GM19438 (cell line): ENCODE measurements around the gene MYLK4.
"Not testable (repeated sequence)": the region's sequence is repeated elsewhere in the genome, so short reads cannot be mapped to it uniquely, and the experiment has no call there.

Source experiments
- ATAC-seq: cut with Tn5 transposase; IDR thresholded peaks from one replicate; pipeline ENCODE4 v1.9.1; 2021; ENCODE audit warnings: low read depth; ENCODE audit not compliant: unreplicated experiment

The MYLK4 gene

GRCh38 chr6:2780102-2780737 is 29.5 kb upstream of the MYLK4 start:
- ATAC-seq, result no peak

- no peak for ATAC-seq
These were observed 26.5 kb upstream of the MYLK4 start for GRCh38 chr6:2777249-2777648.

DNA sequence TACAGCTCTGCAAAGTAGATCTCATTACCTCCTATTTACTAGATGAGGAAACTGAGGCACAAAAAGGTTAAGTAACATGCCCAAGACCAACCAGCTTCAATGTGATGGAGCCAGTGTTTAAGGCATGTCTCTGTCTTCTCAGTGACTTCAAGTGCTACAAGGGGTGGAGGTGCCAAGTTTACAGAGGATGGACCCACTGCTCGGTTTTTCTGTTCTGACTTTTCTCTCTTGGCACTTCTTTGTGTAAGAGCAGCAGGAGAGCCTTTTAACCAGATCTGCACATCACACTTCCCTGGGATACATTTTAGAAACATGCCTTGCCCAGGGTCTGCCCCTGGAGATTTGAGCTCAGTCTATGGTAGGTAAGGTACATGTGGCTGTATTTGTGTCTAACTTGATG is 24.3 kb upstream of the MYLK4 start:
- ATAC-seq, result no peak

GRCh38 chr6:2773449-2773848 is 22.7 kb upstream of the MYLK4 start:
- no peak for ATAC-seq

GRCh38 chr6:2772840-2773239 is 22.1 kb upstream of the MYLK4 start:
- ATAC-seq, result no peak

GRCh38 chr6:2771079-2771478 is 20.4 kb upstream of the MYLK4 start:
- ATAC-seq, result no peak

DNA sequence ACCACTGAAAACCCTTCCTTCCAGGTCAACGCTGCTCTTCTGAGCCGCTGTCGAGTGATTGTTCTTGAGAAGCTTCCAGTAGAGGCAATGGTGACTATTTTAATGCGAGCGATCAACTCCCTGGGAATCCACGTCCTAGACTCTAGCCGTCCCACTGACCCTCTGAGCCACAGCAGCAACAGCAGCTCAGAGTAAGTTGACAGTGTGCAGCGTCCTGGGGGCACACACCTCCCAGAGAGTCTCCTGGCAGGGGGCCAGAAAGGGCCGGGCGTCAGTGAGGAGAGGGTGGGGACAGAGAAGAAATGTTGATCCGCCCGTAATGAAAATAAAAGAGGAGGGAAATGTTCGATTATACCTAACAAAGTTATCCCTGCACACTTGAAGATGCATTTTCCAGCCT is 19.4 kb upstream of the MYLK4 start:
- ATAC-seq, result no peak

DNA sequence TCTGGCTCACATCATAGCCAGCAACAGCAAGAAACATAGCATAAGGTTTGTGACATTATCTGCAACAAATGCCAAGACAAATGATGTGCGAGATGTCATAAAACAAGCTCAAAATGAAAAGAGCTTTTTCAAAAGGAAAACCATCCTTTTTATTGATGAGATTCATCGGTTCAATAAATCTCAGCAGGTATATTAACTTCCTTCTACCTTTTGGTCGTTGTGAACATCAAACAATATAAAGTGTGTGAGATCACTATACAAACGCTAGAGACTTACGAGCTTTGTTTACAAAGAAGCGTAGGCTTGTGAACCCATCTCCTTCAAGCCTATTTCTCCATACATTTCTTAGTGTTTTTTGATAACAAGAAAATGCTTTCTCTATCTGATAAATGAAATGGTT is 18.0 kb upstream of the MYLK4 start:
- ATAC-seq, result no peak

DNA sequence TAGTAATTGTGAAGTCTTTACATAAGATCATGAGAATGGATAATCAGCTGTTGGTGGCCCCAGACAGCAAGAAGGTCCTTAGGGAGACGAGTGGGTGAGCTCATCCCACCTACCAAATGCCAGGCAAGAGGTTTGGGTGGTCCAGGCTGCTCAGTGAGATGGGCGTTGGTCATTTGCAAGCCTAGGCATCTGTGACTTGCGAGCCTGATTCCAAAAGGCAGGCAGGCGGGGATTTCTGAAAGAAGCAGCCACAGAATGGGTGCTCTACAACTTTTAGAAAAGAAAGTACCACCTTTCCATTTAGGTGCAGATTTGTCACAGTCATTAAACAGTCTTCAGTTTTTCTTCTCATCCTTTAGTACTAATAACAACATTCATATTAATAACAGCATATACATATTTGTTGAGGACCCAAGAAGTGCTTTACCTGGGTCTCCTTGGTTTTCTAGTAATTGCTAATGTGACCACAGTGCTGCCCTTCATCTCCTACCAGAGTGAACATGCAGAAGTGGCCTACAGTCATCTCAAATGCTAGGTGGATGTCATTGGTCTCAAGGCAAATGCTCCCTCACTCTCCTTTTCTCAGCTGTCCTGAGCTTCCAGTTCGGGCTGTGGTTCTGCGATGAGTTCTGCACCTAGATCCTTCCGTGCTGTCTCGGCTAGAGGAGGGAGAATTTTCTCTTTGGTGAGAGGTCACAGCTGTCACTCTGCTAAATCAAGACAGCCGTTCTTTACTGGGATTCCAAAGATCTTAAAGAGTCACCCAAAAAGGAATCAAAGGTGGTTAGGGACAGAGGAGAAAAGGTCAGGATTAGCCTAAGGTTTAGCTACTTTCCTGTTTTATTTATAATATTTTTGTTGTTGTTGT is 17.2 kb upstream of the MYLK4 start:
- ATAC-seq, result no peak

- ATAC-seq, result no peak
These were observed 16.3 kb upstream of the MYLK4 start for GRCh38 chr6:2766767-2767656.

DNA sequence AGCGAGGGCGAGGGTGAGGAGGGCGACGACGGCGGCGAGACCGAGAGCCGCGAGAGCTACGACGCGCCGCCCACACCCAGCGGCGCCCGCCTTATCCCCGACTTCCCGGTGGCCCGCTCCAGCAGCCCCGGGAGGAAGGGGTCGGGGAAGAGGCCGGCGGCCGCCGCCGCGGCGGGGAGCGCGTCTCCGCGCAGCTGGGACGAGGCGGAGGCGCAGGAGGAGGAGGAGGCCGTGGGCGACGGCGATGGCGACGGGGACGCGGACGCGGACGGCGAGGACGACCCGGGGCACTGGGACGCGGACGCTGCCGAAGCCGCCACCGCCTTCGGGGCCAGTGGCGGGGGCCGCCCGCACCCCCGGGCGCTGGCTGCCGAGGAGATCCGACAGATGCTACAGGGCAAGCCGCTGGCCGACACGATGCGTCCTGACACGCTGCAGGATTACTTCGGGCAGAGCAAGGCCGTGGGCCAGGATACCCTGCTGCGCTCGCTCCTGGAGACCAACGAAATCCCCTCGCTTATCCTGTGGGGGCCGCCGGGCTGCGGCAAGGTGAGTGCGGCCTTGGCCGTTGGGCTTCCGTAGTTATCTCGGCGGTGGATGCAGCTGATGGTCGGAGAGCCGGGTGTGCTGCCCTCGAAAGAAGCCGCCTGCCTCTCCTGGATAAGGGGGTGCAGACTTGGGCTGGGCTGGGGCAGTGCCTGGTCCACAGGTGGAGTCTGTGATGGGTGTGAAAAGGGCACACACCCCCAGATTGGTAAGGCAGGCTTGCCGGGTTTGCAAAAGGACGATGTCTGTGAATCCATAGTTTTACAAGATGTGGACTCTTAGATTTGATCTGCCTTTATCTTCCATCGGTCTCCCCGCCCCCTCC is 15.4 kb upstream of the MYLK4 start:
- ATAC-seq, result peak; percentile 20

DNA sequence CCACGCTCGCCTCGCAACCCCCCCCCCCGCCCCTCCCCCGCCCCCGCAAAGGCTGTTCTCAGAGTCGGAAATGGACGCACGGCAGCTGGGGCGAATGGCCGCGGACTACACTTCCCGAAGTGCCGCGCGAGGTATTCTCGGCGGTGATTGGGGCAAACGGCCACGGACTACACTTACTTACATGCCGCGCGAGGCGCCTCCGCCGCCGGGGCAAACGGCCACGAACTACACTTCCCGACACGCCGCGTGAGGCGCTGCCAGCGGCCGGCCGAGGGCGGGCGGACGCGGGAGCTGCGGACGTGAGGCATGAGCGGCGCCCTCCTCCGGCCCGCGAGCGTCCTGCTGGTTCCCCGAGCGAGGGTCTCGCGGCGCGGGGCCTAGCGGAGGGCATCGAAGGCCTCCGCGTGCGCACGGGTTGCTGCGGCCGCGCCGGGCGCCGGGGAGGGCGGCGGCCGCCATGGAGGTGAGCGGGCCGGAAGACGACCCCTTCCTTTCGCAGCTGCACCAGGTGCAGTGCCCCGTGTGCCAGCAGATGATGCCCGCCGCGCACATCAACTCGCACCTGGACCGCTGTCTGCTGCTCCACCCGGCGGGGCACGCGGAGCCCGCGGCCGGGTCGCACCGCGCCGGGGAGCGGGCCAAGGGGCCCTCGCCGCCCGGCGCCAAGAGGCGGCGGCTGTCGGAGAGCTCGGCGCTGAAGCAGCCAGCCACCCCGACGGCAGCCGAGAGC is 14.6 kb upstream of the MYLK4 start, which contains the start of gene WRNIP1:
WRNIP1 (plus strand) TSS at position 228 of the 730 bp plus-strand sequence; CDS start at position 458, 230 bp downstream.
- peak; percentile 83 for ATAC-seq

DNA sequence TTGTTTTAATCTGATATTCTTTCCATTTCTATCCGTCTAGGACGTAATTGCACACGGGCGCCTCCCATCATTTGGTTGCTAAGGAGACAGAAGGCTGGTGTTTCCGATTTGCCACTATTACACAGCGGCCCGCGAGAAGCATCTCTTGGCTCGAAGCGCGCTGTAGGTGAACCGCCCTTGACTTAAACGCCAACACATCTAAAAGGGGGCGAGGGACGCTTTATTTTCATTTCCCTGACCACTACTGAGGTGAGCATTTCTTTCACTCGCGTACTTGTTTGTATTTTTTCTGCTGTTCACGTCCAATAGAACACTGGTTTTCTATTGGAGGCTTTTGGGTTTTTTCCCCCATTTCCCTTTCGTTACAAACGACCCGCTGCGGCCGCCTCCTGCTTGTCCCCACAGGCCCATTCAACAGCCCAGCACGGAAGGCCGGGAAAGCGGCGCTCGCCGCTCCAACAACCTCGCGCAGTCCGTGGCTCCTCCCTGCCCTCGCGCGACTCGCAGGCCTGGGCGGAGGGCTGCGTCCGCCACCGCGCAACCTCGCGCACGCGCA is 14.0 kb upstream of the MYLK4 start:
- ATAC-seq, result peak; percentile 58

- no peak for ATAC-seq
These were observed 13.3 kb upstream of the MYLK4 start for GRCh38 chr6:2763876-2764540.

DNA sequence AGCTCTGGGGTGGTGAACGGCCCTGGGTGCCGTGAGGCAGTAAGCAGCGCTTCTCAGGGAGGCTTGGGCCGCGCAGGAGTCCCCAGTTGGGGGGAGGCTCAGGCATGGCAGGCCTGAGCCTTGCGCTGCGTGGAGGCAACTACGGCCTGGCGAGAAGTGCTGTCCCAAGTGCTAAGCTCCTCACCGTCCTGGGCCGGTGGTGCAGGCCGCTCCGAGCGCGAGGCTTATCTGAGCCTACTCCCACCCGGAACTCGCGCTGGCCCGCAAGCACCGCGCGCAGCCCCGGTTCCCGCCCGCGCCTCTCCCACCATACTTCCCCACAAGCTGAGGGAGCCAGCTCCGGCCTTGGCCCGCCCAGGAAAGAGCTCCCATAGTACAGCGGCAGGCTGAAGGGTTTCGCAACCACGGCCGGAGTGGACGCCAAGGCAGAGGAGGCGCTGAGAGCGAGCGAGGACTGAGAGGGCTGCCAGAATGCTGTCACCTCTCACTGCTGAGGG is 12.7 kb upstream of the MYLK4 start:
- no peak for ATAC-seq

GRCh38 chr6:2762868-2763267 is 12.1 kb upstream of the MYLK4 start:
- not testable (repeated sequence) for ATAC-seq

DNA sequence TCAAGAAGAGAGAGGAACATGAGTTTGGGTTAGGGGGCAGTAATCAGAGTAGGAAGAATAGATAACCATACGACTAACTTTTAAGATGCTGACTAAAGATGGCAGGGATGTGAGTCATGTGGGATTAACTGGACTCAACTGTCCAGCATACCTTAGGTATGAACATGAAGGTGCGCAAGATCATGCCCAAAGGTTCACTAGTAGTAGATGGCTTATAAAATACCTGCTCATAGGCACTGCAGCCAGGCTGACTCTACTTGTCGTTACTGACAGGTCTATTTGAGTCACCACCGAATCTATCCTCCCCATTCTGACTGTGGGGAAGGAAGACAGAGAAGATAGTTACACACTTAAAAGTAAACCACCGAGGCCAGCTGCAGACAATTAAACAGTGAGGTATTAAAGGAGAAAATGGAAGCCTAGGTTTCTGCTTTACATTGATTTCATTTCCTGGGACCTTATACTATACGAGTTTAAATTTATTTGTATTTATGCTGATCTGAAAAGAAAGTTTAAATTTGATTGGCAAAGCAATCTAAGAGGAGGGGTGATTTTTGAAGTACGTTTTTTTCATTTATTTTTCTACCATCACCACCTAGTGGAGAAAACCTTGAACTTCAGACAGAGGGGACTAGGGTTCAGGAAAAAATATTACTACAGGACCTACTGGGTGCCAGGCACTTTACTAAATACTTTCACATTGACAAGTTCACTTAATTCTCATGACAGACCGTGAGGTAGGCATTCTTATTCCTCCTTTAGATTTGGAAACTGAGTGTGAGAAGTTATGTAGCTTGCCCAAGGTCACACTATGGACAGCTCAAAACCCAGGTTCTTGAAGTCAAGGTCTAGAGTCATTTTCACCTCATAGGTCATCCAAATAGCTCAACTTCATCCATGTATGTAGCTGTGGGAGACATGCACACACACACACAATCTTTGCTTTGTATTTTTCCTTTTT is 10.4 kb upstream of the MYLK4 start:
- ATAC-seq, result no peak
